IMR-90 (cell line): ENCODE measurements around the gene ARFIP1. TPM values are rescaled to one million over a fixed set of nuclear protein-coding genes. Genes with fewer than 3 reads are reported as not detected.

Source experiments
- ATAC-seq: fragments of 200-7000 bp; cut with Tn5 transposase; 2 replicates; pipeline ENCODE4 v1.9.1; 2020; ENCODE audit warnings: low read depth, mild to moderate bottlenecking, moderate library complexity
- BruUV-seq: library from RNA; stranded (reverse); fragments of 400-500 nt; replicated peaks from 2 replicates; lab custom pipeline; 2021; lab: Mats Ljungman, UMichigan
- CTCF ChIA-PET: fragments of 300-600 bp; formaldehyde crosslinking; extraction: SDS; loops from one replicate; lab custom pipeline; 2021; ENCODE audit warnings: antibody characterized with exemption; lab: Yijun Ruan, JAX
- POLR2A ChIA-PET: fragments of 300-600 bp; sonication (Branson Sonifier 250); formaldehyde crosslinking; loops from one replicate; lab custom pipeline; 2022; ENCODE audit warnings: antibody characterized with exemption; ENCODE audit not compliant: unreplicated experiment; lab: Charles Lee
- DNase-seq: peaks from one replicate; pipeline ENCODE4 v3.0.0; 2013
- H2AFZ ChIP-seq: replicated peaks from 2 replicates; pipeline ENCODE3; 2013; ENCODE audit warnings: low read length, mild to moderate bottlenecking; ENCODE audit not compliant: poor library complexity
- H2AK5ac ChIP-seq: 2 replicates; pipeline ENCODE4 v1.6.1; 2013; ENCODE audit warnings: low read depth, low read length, inconsistent platforms
- H2AK9ac ChIP-seq: replicated peaks from 2 replicates; pipeline ENCODE3; 2013; ENCODE audit warnings: mild to moderate bottlenecking, low read depth, low read length, moderate library complexity; ENCODE audit not compliant: poor library complexity
- H2BK120ac ChIP-seq: 2 replicates; pipeline ENCODE4 v1.6.1; 2013; ENCODE audit warnings: low read depth, low read length, inconsistent platforms
- H2BK15ac ChIP-seq: 3 replicates; pipeline ENCODE4 v1.6.1; 2013; ENCODE audit warnings: low read depth, low read length, inconsistent platforms
- H2BK20ac ChIP-seq: 2 replicates; pipeline ENCODE4 v1.6.1; 2013; ENCODE audit warnings: low read depth, mild to moderate bottlenecking, inconsistent platforms, low read length, moderate library complexity
- H2BK5ac ChIP-seq: 2 replicates; pipeline ENCODE4 v1.6.1; 2013; ENCODE audit warnings: mild to moderate bottlenecking, low read depth, low read length, inconsistent platforms; ENCODE audit not compliant: poor library complexity, severe bottlenecking
- H3K14ac ChIP-seq: replicated peaks from 2 replicates; pipeline ENCODE4 v1.6.1; 2013; ENCODE audit warnings: low read depth, low read length, inconsistent platforms
- H3K18ac ChIP-seq: 2 replicates; pipeline ENCODE4 v1.6.1; 2013; ENCODE audit warnings: low read depth, low read length, control low read depth
- H3K23ac ChIP-seq: 2 replicates; pipeline ENCODE4 v1.6.1; 2013; ENCODE audit warnings: low read depth, low read length, inconsistent platforms
- H3K27ac ChIP-seq: 2 replicates; pipeline ENCODE4 v1.5.1; 2013; ENCODE audit warnings: mild to moderate bottlenecking, control low read depth, low read length; ENCODE audit not compliant: insufficient read depth
- H3K27me3 ChIP-seq: 2 replicates; pipeline ENCODE4 v1.6.1; 2013; ENCODE audit warnings: low read length; ENCODE audit not compliant: control insufficient read depth, insufficient read depth
- H3K36me3 ChIP-seq: 2 replicates; pipeline ENCODE4 v1.6.1; 2013; ENCODE audit warnings: low read length, mixed read lengths; ENCODE audit not compliant: control insufficient read depth, insufficient read depth
- H3K4ac ChIP-seq: 2 replicates; pipeline ENCODE4 v1.6.1; 2013; ENCODE audit warnings: low read depth, low read length, inconsistent platforms
- H3K4me1 ChIP-seq: 2 replicates; pipeline ENCODE4 v1.6.1; 2013; ENCODE audit warnings: low read length, mixed read lengths; ENCODE audit not compliant: control insufficient read depth, insufficient read depth
- H3K4me2 ChIP-seq: 2 replicates; pipeline ENCODE4 v1.6.1; 2013; ENCODE audit warnings: low read depth, mild to moderate bottlenecking, control low read depth, low read length, moderate library complexity
- H3K4me3 ChIP-seq: 2 replicates; pipeline ENCODE4 v1.5.1; 2013; ENCODE audit warnings: low read depth, mild to moderate bottlenecking, control low read depth, low read length, moderate library complexity; ENCODE audit not compliant: insufficient read depth
- H3K56ac ChIP-seq: 2 replicates; pipeline ENCODE4 v1.6.1; 2013; ENCODE audit warnings: low read length, inconsistent platforms; ENCODE audit not compliant: insufficient read depth; ENCODE audit errors: extremely low read depth
- H3K79me1 ChIP-seq, 2 experiments: 2 replicates each; pipeline ENCODE4 v1.6.1; 2013; ENCODE audit warnings: low read length in 2 of 2, inconsistent platforms in 1 of 2, low read depth in 1 of 2
- H3K9ac ChIP-seq: 2 replicates; pipeline ENCODE4 v1.6.1; 2013; ENCODE audit warnings: low read depth, low read length, control low read depth
- H3K9me1 ChIP-seq: 2 replicates; pipeline ENCODE4 v1.6.1; 2013; ENCODE audit warnings: low read length, inconsistent platforms; ENCODE audit not compliant: insufficient read depth
- H3K9me3 ChIP-seq: 2 replicates; pipeline ENCODE4 v1.6.1; 2013; ENCODE audit warnings: low read length; ENCODE audit not compliant: control insufficient read depth, insufficient read depth
- H4K20me1 ChIP-seq: 2 replicates; pipeline ENCODE4 v1.6.1; 2013; ENCODE audit warnings: low read length, inconsistent platforms; ENCODE audit not compliant: insufficient read depth
- H4K5ac ChIP-seq: 2 replicates; pipeline ENCODE4 v1.6.1; 2013; ENCODE audit warnings: mild to moderate bottlenecking, low read depth, low read length, control low read depth
- H4K8ac ChIP-seq, 2 experiments: 2 replicates each; pipeline ENCODE4 v1.6.1; 2013; ENCODE audit warnings: low read depth in 2 of 2, low read length in 2 of 2, control low read depth in 1 of 2, inconsistent platforms in 1 of 2
- H4K91ac ChIP-seq: 2 replicates; pipeline ENCODE4 v1.6.1; 2013; ENCODE audit warnings: low read depth, low read length, inconsistent platforms; ENCODE audit not compliant: insufficient read depth
- BHLHE40 ChIP-seq: fragments of 150-350 bp; IDR thresholded peaks from 2 replicates; pipeline ENCODE4 v1.6.1; 2016; ENCODE audit warnings: mild to moderate bottlenecking, low read depth, low read length
- CEBPB ChIP-seq: IDR thresholded peaks from 2 replicates; pipeline ENCODE4 v1.6.1; 2012; ENCODE audit warnings: low read depth, low read length, improper control_type of control experiment
- CHD1 ChIP-seq: IDR thresholded peaks from 2 replicates; pipeline ENCODE4 v1.6.1; 2012; ENCODE audit warnings: low read depth, low read length, improper control_type of control experiment
- CTCF ChIP-seq: conservative IDR thresholded peaks from 2 replicates; pipeline ENCODE4 v1.5.1; 2012; ENCODE audit warnings: mild to moderate bottlenecking, low read depth, low read length, improper control_type of control experiment
- ELK1 ChIP-seq: fragments of 150-350 bp; IDR thresholded peaks from 2 replicates; pipeline ENCODE4 v1.6.1; 2016; ENCODE audit warnings: low read depth, mild to moderate bottlenecking, low read length, moderate library complexity, borderline replicate concordance
- FOS ChIP-seq: fragments of 150-350 bp; IDR thresholded peaks from 2 replicates; pipeline ENCODE4 v1.6.1; 2016; ENCODE audit warnings: low read depth, low read length
- MAFK ChIP-seq: IDR thresholded peaks from 2 replicates; pipeline ENCODE4 v1.6.1; 2012; ENCODE audit warnings: low read depth, low read length, improper control_type of control experiment
- MAZ ChIP-seq: IDR thresholded peaks from 2 replicates; pipeline ENCODE4 v1.6.1; 2012; ENCODE audit warnings: low read depth, mild to moderate bottlenecking, low read length, improper control_type of control experiment, moderate library complexity, borderline replicate concordance
- MXI1 ChIP-seq: IDR thresholded peaks from 2 replicates; pipeline ENCODE4 v1.6.1; 2012; ENCODE audit warnings: low read depth, mild to moderate bottlenecking, low read length, moderate library complexity, borderline replicate concordance
- NFE2L2 ChIP-seq: fragments of 150-350 bp; IDR thresholded peaks from 2 replicates; pipeline ENCODE4 v1.6.1; 2016; ENCODE audit warnings: low read depth, mild to moderate bottlenecking, low read length
- POLR2A ChIP-seq: IDR thresholded peaks from 2 replicates; pipeline ENCODE4 v1.6.1; 2012; ENCODE audit warnings: mild to moderate bottlenecking, low read depth, low read length
- RAD21 ChIP-seq: IDR thresholded peaks from 2 replicates; pipeline ENCODE4 v1.6.1; 2012; ENCODE audit warnings: low read length, improper control_type of control experiment
- RCOR1 ChIP-seq: IDR thresholded peaks from 2 replicates; pipeline ENCODE4 v1.6.1; 2012; ENCODE audit warnings: mild to moderate bottlenecking, low read length, improper control_type of control experiment; ENCODE audit not compliant: insufficient replicate concordance
- RFX5 ChIP-seq: IDR thresholded peaks from 2 replicates; pipeline ENCODE4 v1.8.0; 2012; ENCODE audit warnings: low read depth, mild to moderate bottlenecking, low read length, moderate library complexity
- SMC3 ChIP-seq: fragments of 150-350 bp; IDR thresholded peaks from 2 replicates; pipeline ENCODE4 v1.6.1; 2016; ENCODE audit warnings: low read depth, mild to moderate bottlenecking, antibody characterized with exemption, low read length, moderate library complexity
- USF2 ChIP-seq: fragments of 150-350 bp; IDR thresholded peaks from 2 replicates; pipeline ENCODE4 v1.6.1; 2017; ENCODE audit warnings: mild to moderate bottlenecking, antibody characterized with exemption, low read length, low read depth
- dilution Hi-C: fragments of 300-500 bp; cut with HindIII; formaldehyde crosslinking; loops from one replicate; pipeline ENCODE4 v1.14.3; 2018; ENCODE audit warnings: low sequenced_read_pairs; ENCODE audit not compliant: unreplicated experiment
- in situ Hi-C: fragments of 300-500 bp; cut with MboI; formaldehyde crosslinking; loops from 3 replicates; pipeline ENCODE4 v1.14.3; 2019; ENCODE audit warnings: low sequenced_read_pairs, inconsistent platforms, mixed read lengths
- intact Hi-C: fragments of 100-400 bp; cut with micrococcal nuclease; formaldehyde crosslinking; loops from 2 replicates; pipeline ENCODE4 v1.10.0; 2022
- polyA plus RNA-seq, 3 experiments: library from polyadenylated mRNA; depleted of rRNA; stranded (reverse); fragments of >200 nt; gene quantifications; 2 replicates each; pipeline ENCODE4 v1.2.3, GENCODE V29; 2012; ENCODE audit warnings: low replicate concordance in 1 of 3
- total RNA-seq: library from RNA; depleted of rRNA; stranded (reverse); fragments of >200 nt; gene quantifications from 2 replicates; pipeline ENCODE4 v1.2.3, GENCODE V29; 2012

The ARFIP1 gene
- total and polyA plus RNA-seq, 2 of the 4 experiments (the other 2 are of a cell fraction): 12.7 to 30.5 TPM

GRCh38 chr4:152817331-152817730, 37.6 kb downstream of the ARFIP1 start:
- H3K9me1 ChIP-seq: no peaks in the 10 kb centered on the region; the same call in 1 of the 2 replicates
- no peak overlapping the region for H2BK20ac ChIP-seq
- H2BK5ac ChIP-seq: no peak overlapping the region
- H2AK5ac ChIP-seq: no peak overlapping the region
- peaks cover 5% of the 10 kb centered on the region for H3K36me3 ChIP-seq
- no peak overlapping the region for H3K23ac ChIP-seq
- no peak overlapping the region for H3K4ac ChIP-seq
- no peak overlapping the region for H3K9ac ChIP-seq
- intact Hi-C loops: no loop called here
- H2AFZ ChIP-seq: no peak overlapping the region
- no peak overlapping the region for H2AK9ac ChIP-seq
- ATAC-seq: no peak
- no peaks in the 10 kb centered on the region for H4K20me1 ChIP-seq
- no peak overlapping the region for H3K4me2 ChIP-seq
- no peak overlapping the region for H3K4me3 ChIP-seq
- no peak overlapping the region for H4K5ac ChIP-seq
- peaks cover 3% of the 10 kb centered on the region; the same call in 1 of the 2 replicates for H3K9me3 ChIP-seq
- TF ChIP-seq CHD1: no peak
- no peak for TF ChIP-seq MAZ
- TF ChIP-seq RFX5: no peak
- no peak for TF ChIP-seq ELK1
- no peak for TF ChIP-seq POLR2A
- TF ChIP-seq MAFK: no peak
- TF ChIP-seq BHLHE40: no peak
- no peak for TF ChIP-seq RAD21
- TF ChIP-seq SMC3: no peak
- TF ChIP-seq USF2: no peak
- TF ChIP-seq FOS: no peak
- TF ChIP-seq NFE2L2: no peak
- no peak for TF ChIP-seq MXI1
- TF ChIP-seq CEBPB: no peak
- TF ChIP-seq RCOR1: no peak
- no peak for TF ChIP-seq CTCF
- no peak overlapping the region for H2BK15ac ChIP-seq
- H3K56ac ChIP-seq: no peak overlapping the region
- H3K27ac ChIP-seq: no peak overlapping the region
- ChIA-PET POLR2A (no interaction called here), CTCF (no interaction called here)
- H4K91ac ChIP-seq: no peak overlapping the region
- in situ Hi-C loops: no loop called here
- H3K18ac ChIP-seq: no peak overlapping the region
- H4K8ac ChIP-seq: no peak overlapping the region
- dilution Hi-C loops: no loop called here
- no TSS peak for BruUV-seq
- H3K14ac ChIP-seq: no peak overlapping the region
- H2BK120ac ChIP-seq: no peak overlapping the region
- H3K27me3 ChIP-seq: no peaks in the 10 kb centered on the region
- peak; percentile 6 for DNase-seq
- peaks cover 15 to 22% of the 10 kb centered on the region in 2 experiments for H3K79me1 ChIP-seq
- H3K4me1 ChIP-seq: no peaks in the 10 kb centered on the region
